GM18502 (cell line): ENCODE data around the gene MAMLD1.
A peak's percentile ranks its signal among the peaks of the same experiment; 100 is the strongest.

ENCODE experiments used
- ATAC-seq: cut with Tn5 transposase; IDR thresholded peaks from one replicate; pipeline ENCODE4 v1.9.1; 2021; ENCODE audit warnings: mild to moderate bottlenecking; ENCODE audit not compliant: unreplicated experiment, poor library complexity

MAMLD1 gene

GRCh38 chrX:150454083-150454482 lies 91.0 kb downstream of the MAMLD1 start:
- ATAC-seq: no peak

GRCh38 chrX:150454508-150455214 lies 91.5 kb downstream of the MAMLD1 start:
- no peak for ATAC-seq

GRCh38 chrX:150455215-150455608 lies 92.1 kb downstream of the MAMLD1 start:
- ATAC-seq: no peak

GRCh38 chrX:150456466-150456865 lies 93.3 kb downstream of the MAMLD1 start:
- ATAC-seq: no peak

GRCh38 chrX:150456941-150457340 lies 93.8 kb downstream of the MAMLD1 start:
- ATAC-seq: no peak

GRCh38 chrX:150459196-150459595 lies 96.1 kb downstream of the MAMLD1 start:
- no peak for ATAC-seq

GRCh38 chrX:150460063-150460462 lies 96.9 kb downstream of the MAMLD1 start:
- no peak for ATAC-seq

- no peak for ATAC-seq
These were observed 97.7 kb downstream of the MAMLD1 start for GRCh38 chrX:150460781-150461180.

- no peak for ATAC-seq
These were observed 100.4 kb downstream of the MAMLD1 start for GRCh38 chrX:150463566-150463965.

GRCh38 chrX:150464001-150464400 lies 100.9 kb downstream of the MAMLD1 start:
- ATAC-seq: no peak

GRCh38 chrX:150465326-150465725 lies 102.2 kb downstream of the MAMLD1 start:
- ATAC-seq: no peak

- no peak for ATAC-seq
These were observed 103.0 kb downstream of the MAMLD1 start for GRCh38 chrX:150465881-150466775.

GRCh38 chrX:150472306-150472705 lies 109.2 kb downstream of the MAMLD1 start:
- ATAC-seq: no peak

- ATAC-seq: no peak
These were observed 110.3 kb downstream of the MAMLD1 start for GRCh38 chrX:150473371-150473770.

GRCh38 chrX:150475461-150475860 lies 112.3 kb downstream of the MAMLD1 start:
- no peak for ATAC-seq

- no peak for ATAC-seq
These were observed 113.1 kb downstream of the MAMLD1 start for GRCh38 chrX:150476164-150476699.

GRCh38 chrX:150477371-150477770 lies 114.3 kb downstream of the MAMLD1 start:
- no peak for ATAC-seq

GRCh38 chrX:150478496-150479492 lies 115.7 kb downstream of the MAMLD1 start:
- peak; percentile 46 for ATAC-seq

- ATAC-seq: peak; percentile 78
These were observed 119.6 kb downstream of the MAMLD1 start for GRCh38 chrX:150482537-150483206.
